ENCODE measurements around the gene FRMD4A. TPM values are rescaled to one million over a fixed set of nuclear protein-coding genes. Genes with fewer than 3 reads are reported as not detected.

Gene FRMD4A
- total and polyA plus RNA-seq, 2 of the 4 experiments (the other 2 are of a cell fraction) = 30.3 to 68.8 TPM

DNA sequence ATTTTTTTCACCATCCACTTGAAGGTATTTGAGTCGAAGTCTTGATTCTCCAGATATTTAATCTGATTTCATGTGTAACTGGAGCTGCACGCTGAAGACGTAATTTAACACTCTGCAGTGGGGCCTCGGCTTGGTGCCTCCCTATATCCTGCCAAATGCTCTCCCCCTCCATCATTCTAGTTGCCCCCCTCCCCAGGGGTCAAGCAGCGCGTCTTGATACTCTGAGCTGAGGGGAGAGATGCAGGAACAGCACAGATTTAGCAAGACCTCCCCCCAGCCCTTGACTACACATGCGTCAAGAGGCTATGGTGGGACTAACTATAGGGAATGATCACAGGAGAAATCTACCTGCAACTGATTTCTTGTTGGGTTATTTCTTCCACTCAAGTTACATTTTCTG is 658.2 kb downstream of the FRMD4A start:
- H3K27ac ChIP-seq (ENCODE audit: insufficient read depth, low read length) = peak overlapping the region; percentile 20; the same call in 1 of the 2 replicates
- no peak overlapping the region for H3K56ac ChIP-seq (ENCODE audit: extremely low read depth, insufficient read depth, low read length)
- no peak overlapping the region for H3K4me3 ChIP-seq (ENCODE audit: insufficient read depth, low read depth, low read length)
- no peaks in the 10 kb centered on the region for H3K9me3 ChIP-seq (ENCODE audit: control insufficient read depth, insufficient read depth, low read length)
- no peak overlapping the region for H3K14ac ChIP-seq (replicated peaks; ENCODE audit: low read depth, low read length)
- no peak overlapping the region for H2AK9ac ChIP-seq (replicated peaks; ENCODE audit: low read depth, low read length, poor library complexity)
- WGBS, 2 experiments (ENCODE audit: extremely low coverage in 2 of 2, insufficient read length in 1 of 2) = no CpG with 5 or more reads among the region's 7 CpGs
- peaks cover 42% of the 10 kb centered on the region for H3K36me3 ChIP-seq (ENCODE audit: control insufficient read depth, insufficient read depth, low read length)
- H4K5ac ChIP-seq (ENCODE audit: low read depth, low read length) = no peak overlapping the region
- no peak overlapping the region for H2AK5ac ChIP-seq (ENCODE audit: low read depth, low read length)
- no peak overlapping the region for H2AFZ ChIP-seq (replicated peaks; ENCODE audit: low read length, poor library complexity)
- in situ Hi-C loops (cut with MboI; ENCODE audit: low sequenced_read_pairs) (loop anchor here (25.0 kb wide), 1 partner anchor 415 kb away; no protein-coding TSS in a partner anchor), intact Hi-C loops (cut with micrococcal nuclease) (no loop called here), dilution Hi-C loops (cut with HindIII; ENCODE audit: low sequenced_read_pairs, unreplicated experiment) (no loop called here)
- no peak overlapping the region for H3K18ac ChIP-seq (ENCODE audit: low read depth, low read length)
- no peak overlapping the region for H2BK5ac ChIP-seq (ENCODE audit: low read depth, low read length, poor library complexity, severe bottlenecking)
- BruUV-seq (replicated peaks) = no TSS peak
- no peaks in the 10 kb centered on the region for H3K27me3 ChIP-seq (ENCODE audit: control insufficient read depth, insufficient read depth, low read length)
- no peak overlapping the region for H2BK120ac ChIP-seq (ENCODE audit: low read depth, low read length)
- H3K79me1 ChIP-seq (ENCODE audit: low read depth in 1 of 2, low read length in 2 of 2) = peaks cover 14 to 66% of the 10 kb centered on the region in 2 experiments; a peak in 3 of 4 replicates
- no peak overlapping the region for H3K23ac ChIP-seq (ENCODE audit: low read depth, low read length)
- no peak overlapping the region for H2BK15ac ChIP-seq (ENCODE audit: low read depth, low read length)
- no peak overlapping the region for H3K4ac ChIP-seq (ENCODE audit: low read depth, low read length)
- peaks cover 3% of the 10 kb centered on the region; the same call in 1 of the 2 replicates for H4K20me1 ChIP-seq (ENCODE audit: insufficient read depth, low read length)
- DNase-seq (no peak), ATAC-seq (ENCODE audit: low read depth) (no peak)
- H4K91ac ChIP-seq (ENCODE audit: insufficient read depth, low read depth, low read length) = no peak overlapping the region
- no peak overlapping the region for H4K8ac ChIP-seq (ENCODE audit: low read depth in 2 of 2, low read length in 2 of 2)
- TF ChIP-seq MAFK (IDR thresholded peaks at IDR 0.05; ENCODE audit: low read depth, low read length) (no peak), RFX5 (IDR thresholded peaks at IDR 0.05; ENCODE audit: low read depth, low read length) (no peak), SMC3 (IDR thresholded peaks at IDR 0.05; ENCODE audit: low read depth, low read length) (no peak), POLR2A (IDR thresholded peaks at IDR 0.05; ENCODE audit: low read depth, low read length) (no peak), RAD21 (IDR thresholded peaks at IDR 0.05; ENCODE audit: low read length) (no peak), BHLHE40 (IDR thresholded peaks at IDR 0.05; ENCODE audit: low read depth, low read length) (no peak), FOS (IDR thresholded peaks at IDR 0.05; ENCODE audit: low read depth, low read length) (no peak), RCOR1 (IDR thresholded peaks at IDR 0.05; ENCODE audit: insufficient replicate concordance, low read length) (no peak), MXI1 (IDR thresholded peaks at IDR 0.05; ENCODE audit: borderline replicate concordance, low read depth, low read length) (no peak), CHD1 (IDR thresholded peaks at IDR 0.05; ENCODE audit: low read depth, low read length) (no peak), NFE2L2 (IDR thresholded peaks at IDR 0.05; ENCODE audit: low read depth, low read length) (no peak), MAZ (IDR thresholded peaks at IDR 0.05; ENCODE audit: borderline replicate concordance, low read depth, low read length) (no peak), CEBPB (IDR thresholded peaks at IDR 0.05; ENCODE audit: low read depth, low read length) (no peak)
- TF ChIP-seq, protein P1, sequence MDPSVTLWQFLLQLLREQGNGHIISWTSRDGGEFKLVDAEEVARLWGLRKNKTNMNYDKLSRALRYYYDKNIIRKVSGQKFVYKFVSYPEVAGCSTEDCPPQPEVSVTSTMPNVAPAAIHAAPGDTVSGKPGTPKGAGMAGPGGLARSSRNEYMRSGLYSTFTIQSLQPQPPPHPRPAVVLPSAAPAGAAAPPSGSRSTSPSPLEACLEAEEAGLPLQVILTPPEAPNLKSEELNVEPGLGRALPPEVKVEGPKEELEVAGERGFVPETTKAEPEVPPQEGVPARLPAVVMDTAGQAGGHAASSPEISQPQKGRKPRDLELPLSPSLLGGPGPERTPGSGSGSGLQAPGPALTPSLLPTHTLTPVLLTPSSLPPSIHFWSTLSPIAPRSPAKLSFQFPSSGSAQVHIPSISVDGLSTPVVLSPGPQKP (IDR thresholded peaks at IDR 0.05; ENCODE audit: borderline replicate concordance, low read depth, low read length) = no peak
- TF ChIP-seq, protein P2, sequence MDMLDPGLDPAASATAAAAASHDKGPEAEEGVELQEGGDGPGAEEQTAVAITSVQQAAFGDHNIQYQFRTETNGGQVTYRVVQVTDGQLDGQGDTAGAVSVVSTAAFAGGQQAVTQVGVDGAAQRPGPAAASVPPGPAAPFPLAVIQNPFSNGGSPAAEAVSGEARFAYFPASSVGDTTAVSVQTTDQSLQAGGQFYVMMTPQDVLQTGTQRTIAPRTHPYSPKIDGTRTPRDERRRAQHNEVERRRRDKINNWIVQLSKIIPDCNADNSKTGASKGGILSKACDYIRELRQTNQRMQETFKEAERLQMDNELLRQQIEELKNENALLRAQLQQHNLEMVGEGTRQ (IDR thresholded peaks at IDR 0.05; ENCODE audit: low read depth, low read length) = no peak
- TF ChIP-seq, protein P3, sequence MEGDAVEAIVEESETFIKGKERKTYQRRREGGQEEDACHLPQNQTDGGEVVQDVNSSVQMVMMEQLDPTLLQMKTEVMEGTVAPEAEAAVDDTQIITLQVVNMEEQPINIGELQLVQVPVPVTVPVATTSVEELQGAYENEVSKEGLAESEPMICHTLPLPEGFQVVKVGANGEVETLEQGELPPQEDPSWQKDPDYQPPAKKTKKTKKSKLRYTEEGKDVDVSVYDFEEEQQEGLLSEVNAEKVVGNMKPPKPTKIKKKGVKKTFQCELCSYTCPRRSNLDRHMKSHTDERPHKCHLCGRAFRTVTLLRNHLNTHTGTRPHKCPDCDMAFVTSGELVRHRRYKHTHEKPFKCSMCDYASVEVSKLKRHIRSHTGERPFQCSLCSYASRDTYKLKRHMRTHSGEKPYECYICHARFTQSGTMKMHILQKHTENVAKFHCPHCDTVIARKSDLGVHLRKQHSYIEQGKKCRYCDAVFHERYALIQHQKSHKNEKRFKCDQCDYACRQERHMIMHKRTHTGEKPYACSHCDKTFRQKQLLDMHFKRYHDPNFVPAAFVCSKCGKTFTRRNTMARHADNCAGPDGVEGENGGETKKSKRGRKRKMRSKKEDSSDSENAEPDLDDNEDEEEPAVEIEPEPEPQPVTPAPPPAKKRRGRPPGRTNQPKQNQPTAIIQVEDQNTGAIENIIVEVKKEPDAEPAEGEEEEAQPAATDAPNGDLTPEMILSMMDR (conservative IDR thresholded peaks at IDR 0.05; ENCODE audit: low read depth, low read length) = no peak
- POLR2A ChIA-PET (ENCODE audit: unreplicated experiment) = no interaction called here
- H3K9me1 ChIP-seq (ENCODE audit: insufficient read depth, low read length) = peaks cover 18% of the 10 kb centered on the region
- no peak overlapping the region for H2BK20ac ChIP-seq (ENCODE audit: low read depth, low read length)
- peaks cover 6% of the 10 kb centered on the region; the same call in 1 of the 2 replicates for H3K4me1 ChIP-seq (ENCODE audit: control insufficient read depth, insufficient read depth, low read length)
- CTCF ChIA-PET = no interaction called here
- H3K4me2 ChIP-seq (ENCODE audit: low read depth, low read length) = no peak overlapping the region; the same call in 1 of the 2 replicates
- H3K9ac ChIP-seq (ENCODE audit: low read depth, low read length) = no peak overlapping the region

All from IMR-90 (cell line).